ENCODE measurements around the gene NDUFS4.

DNA sequence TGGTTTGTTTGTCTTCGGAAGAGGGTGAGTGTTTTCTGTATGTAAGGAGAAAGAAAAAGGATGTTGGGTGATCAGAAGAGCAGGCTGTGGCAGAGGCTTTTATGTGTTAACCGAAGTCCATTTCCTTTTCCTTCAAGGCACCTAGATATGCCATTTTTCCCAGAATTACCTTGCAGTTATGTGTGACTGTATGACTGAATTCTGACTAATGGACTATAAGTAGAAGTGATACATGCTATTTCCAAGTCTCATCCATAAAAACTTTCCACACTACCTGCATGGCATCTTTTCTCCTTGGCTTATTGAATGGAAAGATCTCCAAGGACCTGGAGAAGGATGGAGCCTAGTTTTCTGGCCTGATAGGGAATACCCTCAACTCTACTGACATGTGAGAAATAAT lies 10.6 kb upstream of the NDUFS4 start:
- TF ChIP-seq, protein P1, sequence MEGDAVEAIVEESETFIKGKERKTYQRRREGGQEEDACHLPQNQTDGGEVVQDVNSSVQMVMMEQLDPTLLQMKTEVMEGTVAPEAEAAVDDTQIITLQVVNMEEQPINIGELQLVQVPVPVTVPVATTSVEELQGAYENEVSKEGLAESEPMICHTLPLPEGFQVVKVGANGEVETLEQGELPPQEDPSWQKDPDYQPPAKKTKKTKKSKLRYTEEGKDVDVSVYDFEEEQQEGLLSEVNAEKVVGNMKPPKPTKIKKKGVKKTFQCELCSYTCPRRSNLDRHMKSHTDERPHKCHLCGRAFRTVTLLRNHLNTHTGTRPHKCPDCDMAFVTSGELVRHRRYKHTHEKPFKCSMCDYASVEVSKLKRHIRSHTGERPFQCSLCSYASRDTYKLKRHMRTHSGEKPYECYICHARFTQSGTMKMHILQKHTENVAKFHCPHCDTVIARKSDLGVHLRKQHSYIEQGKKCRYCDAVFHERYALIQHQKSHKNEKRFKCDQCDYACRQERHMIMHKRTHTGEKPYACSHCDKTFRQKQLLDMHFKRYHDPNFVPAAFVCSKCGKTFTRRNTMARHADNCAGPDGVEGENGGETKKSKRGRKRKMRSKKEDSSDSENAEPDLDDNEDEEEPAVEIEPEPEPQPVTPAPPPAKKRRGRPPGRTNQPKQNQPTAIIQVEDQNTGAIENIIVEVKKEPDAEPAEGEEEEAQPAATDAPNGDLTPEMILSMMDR (IDR thresholded peaks at IDR 0.05) = no peak
- TF ChIP-seq POLR2A (IDR thresholded peaks at IDR 0.05) = no peak
- no peak for TF ChIP-seq EP300 (IDR thresholded peaks at IDR 0.05; ENCODE audit: low read depth)
